ENCODE measurements around the gene PLAGL1. TPM values are rescaled to one million over a fixed set of nuclear protein-coding genes. Genes with fewer than 3 reads are reported as not detected.

The PLAGL1 gene
- total RNA-seq, 6 experiments from 2014 or later = 0.74 to 3.2 (median 1.6) TPM

DNA sequence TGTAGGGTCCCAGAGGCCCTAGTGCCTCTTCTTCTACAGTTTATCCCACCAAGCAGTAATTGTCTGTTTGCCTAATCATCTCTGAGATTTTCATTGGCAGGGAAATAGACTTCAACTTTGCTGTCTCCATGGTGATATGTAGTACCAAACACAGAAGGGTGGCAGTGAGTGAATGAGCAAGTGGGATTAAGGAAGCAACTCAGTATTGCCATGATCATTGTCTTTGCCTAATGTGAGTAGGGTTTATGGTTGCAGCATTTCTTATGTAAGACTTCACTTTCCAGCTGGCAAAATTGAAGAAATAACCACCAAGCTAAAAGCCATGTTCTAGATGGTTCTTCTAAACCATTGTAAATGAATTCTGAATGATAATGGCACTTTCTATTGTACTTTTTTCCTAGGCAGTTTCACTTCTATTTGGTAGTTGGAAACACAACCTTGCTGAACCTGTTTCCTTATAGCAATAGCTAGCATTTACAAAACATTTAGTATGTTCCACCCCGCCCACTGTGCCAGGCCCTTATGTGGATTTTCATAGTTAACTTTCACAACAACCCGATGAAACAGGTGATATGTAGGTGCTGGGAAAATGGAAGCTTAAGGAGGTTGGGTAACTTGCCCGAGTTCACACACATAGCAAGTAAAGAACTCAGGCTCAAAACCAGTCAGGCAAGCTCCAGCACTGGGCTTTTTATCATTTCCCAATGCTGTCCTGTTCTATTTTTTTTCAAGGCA, 111.8 kb downstream of the PLAGL1 start:
- no peak for TF ChIP-seq POLR2A (IDR thresholded peaks at IDR 0.05)
- TF ChIP-seq, protein P1, sequence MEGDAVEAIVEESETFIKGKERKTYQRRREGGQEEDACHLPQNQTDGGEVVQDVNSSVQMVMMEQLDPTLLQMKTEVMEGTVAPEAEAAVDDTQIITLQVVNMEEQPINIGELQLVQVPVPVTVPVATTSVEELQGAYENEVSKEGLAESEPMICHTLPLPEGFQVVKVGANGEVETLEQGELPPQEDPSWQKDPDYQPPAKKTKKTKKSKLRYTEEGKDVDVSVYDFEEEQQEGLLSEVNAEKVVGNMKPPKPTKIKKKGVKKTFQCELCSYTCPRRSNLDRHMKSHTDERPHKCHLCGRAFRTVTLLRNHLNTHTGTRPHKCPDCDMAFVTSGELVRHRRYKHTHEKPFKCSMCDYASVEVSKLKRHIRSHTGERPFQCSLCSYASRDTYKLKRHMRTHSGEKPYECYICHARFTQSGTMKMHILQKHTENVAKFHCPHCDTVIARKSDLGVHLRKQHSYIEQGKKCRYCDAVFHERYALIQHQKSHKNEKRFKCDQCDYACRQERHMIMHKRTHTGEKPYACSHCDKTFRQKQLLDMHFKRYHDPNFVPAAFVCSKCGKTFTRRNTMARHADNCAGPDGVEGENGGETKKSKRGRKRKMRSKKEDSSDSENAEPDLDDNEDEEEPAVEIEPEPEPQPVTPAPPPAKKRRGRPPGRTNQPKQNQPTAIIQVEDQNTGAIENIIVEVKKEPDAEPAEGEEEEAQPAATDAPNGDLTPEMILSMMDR (IDR thresholded peaks at IDR 0.05) = no peak
- Histone ChIP-seq H3K27me3 (no peaks in the 10 kb centered on the region), H3K9me3 (no peaks in the 10 kb centered on the region), H3K4me3 (no peak overlapping the region), H3K36me3 (no peaks in the 10 kb centered on the region), H3K4me1 (no peaks in the 10 kb centered on the region), H3K27ac (no peak overlapping the region)
- WGBS (ENCODE audit: insufficient coverage, low coverage, low lambda C conversion rate, missing lambda C conversion rate) = 62% methylated on average over 3 of the region's 3 CpGs
- intact Hi-C loops (cut with DNase I) = no loop called here
- ATAC-seq = no peak
- DNase-seq = no peak

DNA sequence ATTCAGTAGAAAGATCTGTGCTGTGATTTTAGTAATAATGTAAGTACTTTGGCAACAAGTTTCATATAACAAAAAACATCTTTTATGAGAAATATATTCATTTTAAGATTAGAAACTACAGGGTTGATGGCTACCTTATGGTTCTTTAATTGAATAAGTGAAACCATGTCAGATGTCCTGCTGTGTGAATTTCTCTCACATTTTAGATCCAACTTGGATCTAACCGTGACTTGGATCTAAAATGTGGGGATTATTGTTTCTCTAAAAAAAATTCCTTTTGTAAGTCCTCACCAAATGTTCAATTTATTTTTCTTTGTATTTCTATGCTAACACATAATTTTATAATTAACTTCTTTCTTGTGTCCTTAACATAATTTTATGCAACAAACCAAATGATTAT, 113.4 kb downstream of the PLAGL1 start:
- Histone ChIP-seq H3K4me3 (no peak overlapping the region), H3K27ac (no peak overlapping the region), H3K27me3 (no peaks in the 10 kb centered on the region), H3K4me1 (no peaks in the 10 kb centered on the region), H3K36me3 (no peaks in the 10 kb centered on the region), H3K9me3 (no peaks in the 10 kb centered on the region)
- no peak for TF ChIP-seq POLR2A (IDR thresholded peaks at IDR 0.05)
- TF ChIP-seq, protein P1 (IDR thresholded peaks at IDR 0.05) = no peak
- WGBS (ENCODE audit: insufficient coverage, low coverage, low lambda C conversion rate, missing lambda C conversion rate) = 100% methylated on average over 1 of the region's 1 CpG
- intact Hi-C loops (cut with DNase I) = no loop called here
- no peak for ATAC-seq
- DNase-seq = no peak

Small RNAs within 50 kb of the gene (small RNA-seq; reads per million reads assigned to genes)
- 0 reads per million in 2 experiments for gene RF02143

Other genes starting within 250 kb of the PLAGL1 start
- gene LTV1, start 164.9 kb downstream of the PLAGL1 start, total RNA-seq = 10 to 100 TPM in 4 of 6 experiments, 1 to 10 TPM in 2; 5.7 to 15.1 (median 11.0) TPM
- gene ZC2HC1B, start 143.8 kb downstream of the PLAGL1 start, total RNA-seq = not detected
- 100 to 1,000 TPM in 2 of 6 experiments, 10 to 100 TPM in 4; 59.2 to 206 (median 70.6) TPM for gene SF3B5, start 87.3 kb upstream of the PLAGL1 start, total RNA-seq
- 1 to 10 TPM in 5 of 6 experiments, under 1 TPM in 1; 0.86 to 7.4 (median 4.1) TPM for gene STX11, start 142.3 kb upstream of the PLAGL1 start, total RNA-seq